ENCODE data around the gene SCAPER.
"Not testable (repeated sequence)": the region's sequence is repeated elsewhere in the genome, so short reads cannot be mapped to it uniquely, and the experiment has no call there.

Gene SCAPER

GRCh38 chr15:76480267-76480666, 424.9 kb downstream of the SCAPER start:
- no peak for DNase-seq (ENCODE audit: low spot score)

- DNase-seq (ENCODE audit: low spot score) = no peak
These were observed 434.4 kb downstream of the SCAPER start for GRCh38 chr15:76470691-76471090.

- no peak for DNase-seq (ENCODE audit: low spot score)
These were observed 436.4 kb downstream of the SCAPER start for GRCh38 chr15:76468722-76469121.

- no peak for DNase-seq (ENCODE audit: low spot score)
These were observed 438.0 kb downstream of the SCAPER start for GRCh38 chr15:76467136-76467535.

- no peak for DNase-seq (ENCODE audit: low spot score)
These were observed 439.4 kb downstream of the SCAPER start for GRCh38 chr15:76465728-76466127.

- no peak for DNase-seq (ENCODE audit: low spot score)
These were observed 440.9 kb downstream of the SCAPER start for GRCh38 chr15:76464247-76464646.

- no peak for DNase-seq (ENCODE audit: low spot score)
These were observed 444.3 kb downstream of the SCAPER start for GRCh38 chr15:76460871-76461270.

GRCh38 chr15:76460347-76460746, 444.8 kb downstream of the SCAPER start:
- no peak for DNase-seq (ENCODE audit: low spot score)

- no peak for DNase-seq (ENCODE audit: low spot score)
These were observed 453.6 kb downstream of the SCAPER start for GRCh38 chr15:76451540-76451939.

- no peak for DNase-seq (ENCODE audit: low spot score)
These were observed 455.7 kb downstream of the SCAPER start for GRCh38 chr15:76449455-76449854.

GRCh38 chr15:76448755-76449154, 456.4 kb downstream of the SCAPER start:
- DNase-seq (ENCODE audit: low spot score) = no peak

- no peak for DNase-seq (ENCODE audit: low spot score)
These were observed 457.3 kb downstream of the SCAPER start for GRCh38 chr15:76447728-76448441.

GRCh38 chr15:76440441-76440840, 464.7 kb downstream of the SCAPER start:
- DNase-seq (ENCODE audit: low spot score) = no peak

GRCh38 chr15:76439542-76439941, 465.6 kb downstream of the SCAPER start:
- no peak for DNase-seq (ENCODE audit: low spot score)

- DNase-seq (ENCODE audit: low spot score) = no peak
These were observed 471.2 kb downstream of the SCAPER start for GRCh38 chr15:76433798-76434400.

GRCh38 chr15:76433036-76433435, 472.1 kb downstream of the SCAPER start:
- not testable (repeated sequence) for DNase-seq (ENCODE audit: low spot score)

- DNase-seq (ENCODE audit: low spot score) = no peak
These were observed 472.5 kb downstream of the SCAPER start for GRCh38 chr15:76432604-76433003.

- DNase-seq (ENCODE audit: low spot score) = no peak
These were observed 473.2 kb downstream of the SCAPER start for GRCh38 chr15:76431971-76432370.

- not testable (repeated sequence) for DNase-seq (ENCODE audit: low spot score)
These were observed 474.4 kb downstream of the SCAPER start for GRCh38 chr15:76430711-76431110.

- no peak for DNase-seq (ENCODE audit: low spot score)
These were observed 475.5 kb downstream of the SCAPER start for GRCh38 chr15:76429661-76430060.

- DNase-seq (ENCODE audit: low spot score) = no peak
These were observed 478.2 kb downstream of the SCAPER start for GRCh38 chr15:76426941-76427340.

- DNase-seq (ENCODE audit: low spot score) = no peak
These were observed 486.6 kb downstream of the SCAPER start for GRCh38 chr15:76418352-76419140.

- DNase-seq (ENCODE audit: low spot score) = no peak
These were observed 503.9 kb downstream of the SCAPER start for GRCh38 chr15:76401285-76401684.

Data from RKO (cell line).